ENCODE measurements around the gene SIGLEC1.
A peak's percentile ranks its signal among the peaks of the same experiment; 100 is the strongest.

The SIGLEC1 gene

DNA sequence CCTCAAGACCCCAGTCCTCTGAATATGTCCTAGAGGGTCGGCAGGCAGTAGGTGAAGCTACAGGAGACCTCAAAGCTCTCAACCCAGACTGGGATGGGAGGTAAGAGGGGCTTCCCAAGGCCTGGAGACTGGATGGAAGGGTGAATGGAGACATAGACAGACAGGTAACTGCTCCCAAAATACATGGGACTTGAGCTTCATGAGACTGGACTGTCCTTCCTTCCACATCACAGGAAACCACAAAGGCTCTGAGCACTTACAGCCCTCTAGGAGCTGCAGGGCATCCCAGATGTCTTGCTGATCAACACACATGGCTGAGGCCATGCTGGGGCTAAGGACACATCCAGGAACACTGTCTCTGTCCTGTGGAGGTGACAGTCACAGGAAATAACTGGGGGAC is 31.6 kb upstream of the SIGLEC1 start:
- H3K27ac ChIP-seq (ENCODE audit: low read depth, low read length), result no peak overlapping the region
- no peaks in the 10 kb centered on the region for H3K36me3 ChIP-seq (ENCODE audit: control insufficient read depth, insufficient read depth, low read length)
- H3K27me3 ChIP-seq (ENCODE audit: insufficient read depth, low read length, poor library complexity), result no peaks in the 10 kb centered on the region
- no peak overlapping the region for H2AK5ac ChIP-seq (ENCODE audit: low read length)
- H3K56ac ChIP-seq (ENCODE audit: low read length), result no peak overlapping the region
- no peak overlapping the region for H2BK5ac ChIP-seq (ENCODE audit: low read length)
- WGBS (ENCODE audit: extremely low coverage, insufficient coverage, low lambda C conversion rate), result no CpG with 5 or more reads among the region's 1 CpG
- no peak overlapping the region for H2BK120ac ChIP-seq (ENCODE audit: low read depth, low read length)
- H2BK15ac ChIP-seq (replicated peaks; ENCODE audit: low read depth), result no peak overlapping the region
- H3K9ac ChIP-seq (ENCODE audit: low read length), result no peak overlapping the region
- no peak overlapping the region for H4K8ac ChIP-seq (ENCODE audit: low read depth, low read length)
- no peak overlapping the region for H4K5ac ChIP-seq (ENCODE audit: low read length)
- H3K4me1 ChIP-seq (ENCODE audit: control insufficient read depth, low read depth, low read length), result no peaks in the 10 kb centered on the region
- no peaks in the 10 kb centered on the region for H3K79me2 ChIP-seq (ENCODE audit: control insufficient read depth, insufficient read depth, low read length)
- H3K23ac ChIP-seq (ENCODE audit: low read length), result no peak overlapping the region
- H3K18ac ChIP-seq (ENCODE audit: low read length), result no peak overlapping the region
- no peaks in the 10 kb centered on the region for H3K79me1 ChIP-seq (ENCODE audit: low read length)
- no peak overlapping the region for H3K4me3 ChIP-seq (ENCODE audit: low read length)
- H3K4ac ChIP-seq (ENCODE audit: low read depth, low read length), result no peak overlapping the region
- DNase-seq, result no peak
- H3K4me2 ChIP-seq (ENCODE audit: low read length), result no peak overlapping the region

DNA sequence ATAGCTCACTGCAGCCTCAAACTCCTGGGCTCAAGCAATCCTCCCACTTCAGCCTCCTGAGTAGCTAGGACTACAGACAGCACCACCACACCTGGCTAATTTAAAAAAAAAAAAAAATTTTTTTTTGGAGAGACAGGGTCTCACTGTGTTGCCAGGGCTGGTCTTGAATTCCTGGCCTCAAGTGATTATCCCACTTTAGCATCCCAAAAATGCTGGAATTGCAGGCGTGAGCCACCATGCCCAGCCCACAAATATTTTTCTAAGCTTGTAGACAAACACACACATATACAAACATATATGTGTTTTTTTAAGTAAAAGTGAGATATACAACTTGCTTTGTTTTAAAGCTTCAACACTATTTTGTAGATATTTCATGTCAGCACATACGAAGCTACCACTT is 30.9 kb upstream of the SIGLEC1 start:
- Histone ChIP-seq H3K23ac (ENCODE audit: low read length) (no peak overlapping the region), H3K27me3 (ENCODE audit: insufficient read depth, low read length, poor library complexity) (no peaks in the 10 kb centered on the region), H3K4ac (ENCODE audit: low read depth, low read length) (no peak overlapping the region), H4K5ac (ENCODE audit: low read length) (no peak overlapping the region), H3K79me1 (ENCODE audit: low read length) (no peaks in the 10 kb centered on the region), H2BK15ac (replicated peaks; ENCODE audit: low read depth) (no peak overlapping the region), H3K4me3 (ENCODE audit: low read length) (no peak overlapping the region), H3K36me3 (ENCODE audit: control insufficient read depth, insufficient read depth, low read length) (no peaks in the 10 kb centered on the region), H3K56ac (ENCODE audit: low read length) (no peak overlapping the region), H2AK5ac (ENCODE audit: low read length) (no peak overlapping the region), H3K79me2 (ENCODE audit: control insufficient read depth, insufficient read depth, low read length) (no peaks in the 10 kb centered on the region), H4K8ac (ENCODE audit: low read depth, low read length) (no peak overlapping the region), H2BK120ac (ENCODE audit: low read depth, low read length) (no peak overlapping the region), H3K9ac (ENCODE audit: low read length) (no peak overlapping the region), H3K18ac (ENCODE audit: low read length) (no peak overlapping the region), H3K27ac (ENCODE audit: low read depth, low read length) (no peak overlapping the region), H2BK5ac (ENCODE audit: low read length) (no peak overlapping the region), H3K4me2 (ENCODE audit: low read length) (no peak overlapping the region), H3K4me1 (ENCODE audit: control insufficient read depth, low read depth, low read length) (no peaks in the 10 kb centered on the region)
- DNase-seq, result no peak
- WGBS (ENCODE audit: extremely low coverage, insufficient coverage, low lambda C conversion rate), result no CpG with 5 or more reads among the region's 2 CpGs

DNA sequence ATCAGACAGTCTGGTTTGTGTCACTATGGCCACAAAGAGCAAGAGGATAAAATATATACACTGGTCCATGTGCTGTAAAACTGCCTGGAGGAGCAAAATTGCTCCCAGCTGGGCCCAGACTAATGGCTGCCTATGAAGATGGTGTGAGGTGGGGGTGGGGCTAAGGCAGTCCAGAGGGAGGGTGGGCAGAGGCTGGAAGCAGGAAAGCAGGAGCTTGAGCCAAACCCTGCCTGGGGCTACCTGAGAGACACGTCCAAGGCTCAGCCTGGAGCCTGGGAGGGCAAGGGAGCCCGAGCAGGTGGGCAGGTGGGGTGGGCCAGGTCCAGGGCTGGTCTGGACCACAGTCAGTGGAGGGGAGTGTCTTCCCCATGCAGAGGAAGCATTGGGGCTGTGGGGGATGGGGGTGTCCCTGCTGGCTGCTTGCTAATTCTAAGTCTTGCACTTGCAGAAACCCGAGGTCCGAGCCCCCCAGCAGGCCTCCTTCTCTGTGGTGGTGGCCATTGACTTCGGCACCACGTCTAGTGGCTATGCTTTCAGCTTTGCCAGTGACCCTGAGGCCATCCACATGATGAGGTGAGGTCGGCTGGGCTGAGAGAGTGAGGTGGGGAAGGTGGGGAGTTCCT is 29.5 kb upstream of the SIGLEC1 start:
- H4K8ac ChIP-seq (ENCODE audit: low read depth, low read length), result no peak overlapping the region
- no peak overlapping the region for H3K18ac ChIP-seq (ENCODE audit: low read length)
- no peak overlapping the region for H2AK5ac ChIP-seq (ENCODE audit: low read length)
- no peaks in the 10 kb centered on the region for H3K4me1 ChIP-seq (ENCODE audit: control insufficient read depth, low read depth, low read length)
- H2BK5ac ChIP-seq (ENCODE audit: low read length), result no peak overlapping the region
- peak overlapping the region; percentile 68 for H3K56ac ChIP-seq (ENCODE audit: low read length)
- H3K4me3 ChIP-seq (ENCODE audit: low read length), result no peak overlapping the region
- H2BK15ac ChIP-seq (replicated peaks; ENCODE audit: low read depth), result no peak overlapping the region
- H3K4ac ChIP-seq (ENCODE audit: low read depth, low read length), result no peak overlapping the region
- no peak overlapping the region for H4K5ac ChIP-seq (ENCODE audit: low read length)
- H3K27me3 ChIP-seq (ENCODE audit: insufficient read depth, low read length, poor library complexity), result no peaks in the 10 kb centered on the region
- no peaks in the 10 kb centered on the region for H3K36me3 ChIP-seq (ENCODE audit: control insufficient read depth, insufficient read depth, low read length)
- no peak overlapping the region for H3K23ac ChIP-seq (ENCODE audit: low read length)
- WGBS (ENCODE audit: extremely low coverage, insufficient coverage, low lambda C conversion rate), result no CpG with 5 or more reads among the region's 7 CpGs
- H3K79me2 ChIP-seq (ENCODE audit: control insufficient read depth, insufficient read depth, low read length), result no peaks in the 10 kb centered on the region
- no peak overlapping the region for H3K27ac ChIP-seq (ENCODE audit: low read depth, low read length)
- no peak overlapping the region for H3K4me2 ChIP-seq (ENCODE audit: low read length)
- no peaks in the 10 kb centered on the region for H3K79me1 ChIP-seq (ENCODE audit: low read length)
- DNase-seq, result peak; percentile 49
- no peak overlapping the region for H2BK120ac ChIP-seq (ENCODE audit: low read depth, low read length)
- H3K9ac ChIP-seq (ENCODE audit: low read length), result no peak overlapping the region

DNA sequence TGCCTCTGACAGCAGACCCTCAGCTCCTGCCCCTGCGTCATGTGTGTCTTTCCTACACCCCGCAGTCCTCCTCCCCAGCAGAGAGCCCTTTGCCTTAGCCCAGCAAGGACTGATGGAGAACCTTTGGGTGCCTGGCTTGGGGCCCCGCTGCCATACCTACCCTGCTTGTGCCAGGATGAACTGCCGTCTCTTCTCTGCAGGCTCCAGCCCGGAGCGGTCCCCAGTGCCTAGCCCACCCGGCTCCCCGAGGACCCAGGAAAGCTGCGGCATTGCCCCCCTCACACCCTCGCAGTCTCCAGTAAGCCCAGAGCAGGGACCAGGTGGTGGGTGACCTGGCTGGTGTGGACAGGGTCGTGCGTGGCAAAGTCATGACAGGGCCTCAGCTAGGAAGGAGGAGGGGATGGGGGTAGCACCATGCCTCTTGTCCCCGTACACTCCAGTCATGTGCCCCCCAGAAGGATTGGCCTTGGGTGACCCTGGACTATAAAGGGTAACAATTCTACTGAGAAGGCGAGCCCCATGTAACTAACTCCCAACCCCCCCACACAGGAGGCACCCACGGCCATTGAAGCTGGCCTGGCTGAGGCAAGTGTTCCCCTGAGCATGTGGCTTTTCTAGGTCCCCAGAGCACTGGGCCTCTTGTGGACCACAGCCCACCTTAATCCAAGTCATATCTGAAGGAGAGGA is 28.4 kb upstream of the SIGLEC1 start:
- H4K5ac ChIP-seq (ENCODE audit: low read length), result no peak overlapping the region
- H3K4me2 ChIP-seq (ENCODE audit: low read length), result no peak overlapping the region
- no peak overlapping the region for H3K9ac ChIP-seq (ENCODE audit: low read length)
- H2BK15ac ChIP-seq (replicated peaks; ENCODE audit: low read depth), result no peak overlapping the region
- no peaks in the 10 kb centered on the region for H3K27me3 ChIP-seq (ENCODE audit: insufficient read depth, low read length, poor library complexity)
- no peak overlapping the region for H2AK5ac ChIP-seq (ENCODE audit: low read length)
- no peak overlapping the region for H3K18ac ChIP-seq (ENCODE audit: low read length)
- no peaks in the 10 kb centered on the region for H3K79me2 ChIP-seq (ENCODE audit: control insufficient read depth, insufficient read depth, low read length)
- no peak overlapping the region for H3K56ac ChIP-seq (ENCODE audit: low read length)
- H3K23ac ChIP-seq (ENCODE audit: low read length), result no peak overlapping the region
- H3K36me3 ChIP-seq (ENCODE audit: control insufficient read depth, insufficient read depth, low read length), result no peaks in the 10 kb centered on the region
- H2BK5ac ChIP-seq (ENCODE audit: low read length), result no peak overlapping the region
- WGBS (ENCODE audit: extremely low coverage, insufficient coverage, low lambda C conversion rate), result no CpG with 5 or more reads among the region's 15 CpGs
- no peak for DNase-seq
- H3K27ac ChIP-seq (ENCODE audit: low read depth, low read length), result no peak overlapping the region
- no peak overlapping the region for H3K4ac ChIP-seq (ENCODE audit: low read depth, low read length)
- H2BK120ac ChIP-seq (ENCODE audit: low read depth, low read length), result no peak overlapping the region
- no peaks in the 10 kb centered on the region for H3K79me1 ChIP-seq (ENCODE audit: low read length)
- H3K4me1 ChIP-seq (ENCODE audit: control insufficient read depth, low read depth, low read length), result no peaks in the 10 kb centered on the region
- H3K4me3 ChIP-seq (ENCODE audit: low read length), result no peak overlapping the region
- H4K8ac ChIP-seq (ENCODE audit: low read depth, low read length), result no peak overlapping the region

DNA sequence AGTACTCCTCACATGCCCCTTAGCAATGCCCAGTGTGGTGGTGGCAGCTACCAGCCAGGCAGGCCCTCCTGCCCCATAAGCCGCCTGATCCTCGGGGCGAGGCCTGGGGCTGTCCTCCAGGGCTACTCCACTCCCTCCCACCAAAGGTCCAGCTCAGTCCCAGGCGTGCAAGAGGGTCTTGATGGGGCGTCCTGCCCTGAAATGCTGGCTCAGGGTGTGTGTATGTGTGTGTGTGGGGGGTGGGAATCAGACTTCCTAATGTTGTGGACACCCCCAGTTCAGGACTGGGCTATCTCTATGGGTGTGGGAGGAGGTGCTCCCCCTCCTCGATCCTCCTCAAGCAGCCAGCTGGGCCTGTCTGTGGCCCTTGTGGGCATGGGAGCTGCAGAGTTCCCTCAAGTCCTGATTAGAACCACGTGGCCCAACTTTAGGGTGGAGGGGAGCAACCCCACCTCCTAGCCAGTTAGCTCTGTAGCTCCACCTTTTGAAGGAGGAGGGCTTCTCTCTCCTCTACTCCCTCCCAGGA is 27.6 kb upstream of the SIGLEC1 start:
- H2AK5ac ChIP-seq (ENCODE audit: low read length), result no peak overlapping the region
- no peaks in the 10 kb centered on the region for H3K4me1 ChIP-seq (ENCODE audit: control insufficient read depth, low read depth, low read length)
- no peak overlapping the region for H4K5ac ChIP-seq (ENCODE audit: low read length)
- H2BK5ac ChIP-seq (ENCODE audit: low read length), result no peak overlapping the region
- no peak overlapping the region for H3K4me2 ChIP-seq (ENCODE audit: low read length)
- no peaks in the 10 kb centered on the region for H3K79me2 ChIP-seq (ENCODE audit: control insufficient read depth, insufficient read depth, low read length)
- no peak for DNase-seq
- no peak overlapping the region for H2BK120ac ChIP-seq (ENCODE audit: low read depth, low read length)
- no peak overlapping the region for H3K4ac ChIP-seq (ENCODE audit: low read depth, low read length)
- H3K36me3 ChIP-seq (ENCODE audit: control insufficient read depth, insufficient read depth, low read length), result no peaks in the 10 kb centered on the region
- H3K27me3 ChIP-seq (ENCODE audit: insufficient read depth, low read length, poor library complexity), result no peaks in the 10 kb centered on the region
- H3K4me3 ChIP-seq (ENCODE audit: low read length), result no peak overlapping the region
- WGBS (ENCODE audit: extremely low coverage, insufficient coverage, low lambda C conversion rate), result no CpG with 5 or more reads among the region's 7 CpGs
- no peak overlapping the region for H4K8ac ChIP-seq (ENCODE audit: low read depth, low read length)
- H3K23ac ChIP-seq (ENCODE audit: low read length), result no peak overlapping the region
- H3K79me1 ChIP-seq (ENCODE audit: low read length), result no peaks in the 10 kb centered on the region
- H3K56ac ChIP-seq (ENCODE audit: low read length), result no peak overlapping the region
- H2BK15ac ChIP-seq (replicated peaks; ENCODE audit: low read depth), result no peak overlapping the region
- H3K9ac ChIP-seq (ENCODE audit: low read length), result no peak overlapping the region
- H3K27ac ChIP-seq (ENCODE audit: low read depth, low read length), result no peak overlapping the region
- no peak overlapping the region for H3K18ac ChIP-seq (ENCODE audit: low read length)

Measured in mesendoderm (in vitro differentiated cells).